ENCODE measurements around the gene PARD3. TPM values are rescaled to one million over a fixed set of nuclear protein-coding genes. Genes with fewer than 3 reads are reported as not detected.

Gene PARD3
- total RNA-seq, 1 experiment from 2014 or later = 51.8 TPM

DNA sequence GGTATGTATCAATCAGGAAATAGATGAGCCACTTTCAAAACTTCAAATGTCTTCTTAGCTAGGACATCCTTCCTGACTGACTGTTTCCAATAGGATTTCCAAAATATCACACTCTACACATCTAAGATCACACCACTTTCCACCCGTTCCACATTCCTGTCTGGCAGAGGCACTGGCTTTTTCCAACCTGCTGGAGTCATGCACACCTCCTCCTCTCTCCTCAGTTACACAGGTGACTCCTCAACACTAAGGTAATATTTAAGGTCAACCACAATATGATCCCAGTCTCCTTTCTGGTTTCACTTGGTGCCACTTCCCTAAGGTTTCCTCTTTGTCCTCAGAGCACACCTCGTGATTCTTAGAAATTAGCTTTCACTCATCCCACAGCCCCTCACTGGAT is 196.5 kb downstream of the PARD3 start (continued):
- TF ChIP-seq PREB (CRISPR knock-in tag; IDR thresholded peaks at IDR 0.05; ENCODE audit: borderline replicate concordance) = no peak
- TF ChIP-seq CTCF (IDR thresholded peaks at IDR 0.05) = no peak

DNA sequence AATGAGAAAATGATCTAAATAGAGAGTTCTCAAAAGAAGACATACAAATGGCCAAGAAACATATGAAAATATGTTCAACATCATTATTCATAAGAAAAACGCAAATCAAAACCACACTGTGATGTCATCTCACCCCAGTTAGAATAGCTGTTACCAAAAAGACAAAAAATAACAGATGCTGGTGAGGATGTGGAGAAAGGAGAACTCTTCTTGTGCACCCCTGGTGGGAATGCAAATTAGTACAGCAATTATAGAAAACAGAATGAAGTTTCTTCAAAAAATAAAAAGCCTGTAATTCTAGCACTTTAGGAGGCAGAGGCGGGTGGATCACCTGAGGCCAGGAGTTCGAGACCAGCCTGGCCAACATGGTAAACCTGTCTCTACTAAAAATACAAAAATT is 199.3 kb downstream of the PARD3 start:
- Mint-ChIP-seq H3K9me3 (no peaks in the 10 kb centered on the region), H3K36me3 (no peaks in the 10 kb centered on the region), H3K4me3 (no peak overlapping the region), H3K27ac (no peak overlapping the region), H3K4me1 (peaks cover 67% of the 10 kb centered on the region), H3K27me3 (ENCODE audit: low read depth) (no peaks in the 10 kb centered on the region)
- POLR2A ChIA-PET = no interaction called here
- ATAC-seq (no peak), DNase-seq (ENCODE audit: low spot score) (no peak)
- CTCF ChIA-PET = no interaction called here
- no peak for TF ChIP-seq USF2 (CRISPR knock-in tag; IDR thresholded peaks at IDR 0.05)
- no peak for TF ChIP-seq ATF1 (CRISPR knock-in tag; IDR thresholded peaks at IDR 0.05)
- TF ChIP-seq NFATC4 (CRISPR knock-in tag; IDR thresholded peaks at IDR 0.05) = no peak
- no peak for TF ChIP-seq NFE2L1 (CRISPR knock-in tag; IDR thresholded peaks at IDR 0.05)
- no peak for TF ChIP-seq ZNF121 (CRISPR knock-in tag; IDR thresholded peaks at IDR 0.05)
- no peak for TF ChIP-seq TCF7 (CRISPR knock-in tag; IDR thresholded peaks at IDR 0.05; ENCODE audit: low read depth)
- no peak for TF ChIP-seq PRRX2 (CRISPR knock-in tag; IDR thresholded peaks at IDR 0.05)
- no peak for TF ChIP-seq ESRRA (CRISPR knock-in tag; IDR thresholded peaks at IDR 0.05; ENCODE audit: borderline replicate concordance)
- TF ChIP-seq, protein P1, sequence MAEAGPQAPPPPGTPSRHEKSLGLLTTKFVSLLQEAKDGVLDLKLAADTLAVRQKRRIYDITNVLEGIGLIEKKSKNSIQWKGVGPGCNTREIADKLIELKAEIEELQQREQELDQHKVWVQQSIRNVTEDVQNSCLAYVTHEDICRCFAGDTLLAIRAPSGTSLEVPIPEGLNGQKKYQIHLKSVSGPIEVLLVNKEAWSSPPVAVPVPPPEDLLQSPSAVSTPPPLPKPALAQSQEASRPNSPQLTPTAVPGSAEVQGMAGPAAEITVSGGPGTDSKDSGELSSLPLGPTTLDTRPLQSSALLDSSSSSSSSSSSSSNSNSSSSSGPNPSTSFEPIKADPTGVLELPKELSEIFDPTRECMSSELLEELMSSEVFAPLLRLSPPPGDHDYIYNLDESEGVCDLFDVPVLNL (CRISPR knock-in tag; IDR thresholded peaks at IDR 0.05; ENCODE audit: borderline replicate concordance, low read depth) = no peak
- TF ChIP-seq ZNF532 (CRISPR knock-in tag; IDR thresholded peaks at IDR 0.05; ENCODE audit: borderline replicate concordance) = no peak
- no peak for TF ChIP-seq TP53 (CRISPR knock-in tag; IDR thresholded peaks at IDR 0.05)
- no peak for TF ChIP-seq IRF2 (CRISPR knock-in tag; IDR thresholded peaks at IDR 0.05; ENCODE audit: borderline replicate concordance, low read depth)

DNA sequence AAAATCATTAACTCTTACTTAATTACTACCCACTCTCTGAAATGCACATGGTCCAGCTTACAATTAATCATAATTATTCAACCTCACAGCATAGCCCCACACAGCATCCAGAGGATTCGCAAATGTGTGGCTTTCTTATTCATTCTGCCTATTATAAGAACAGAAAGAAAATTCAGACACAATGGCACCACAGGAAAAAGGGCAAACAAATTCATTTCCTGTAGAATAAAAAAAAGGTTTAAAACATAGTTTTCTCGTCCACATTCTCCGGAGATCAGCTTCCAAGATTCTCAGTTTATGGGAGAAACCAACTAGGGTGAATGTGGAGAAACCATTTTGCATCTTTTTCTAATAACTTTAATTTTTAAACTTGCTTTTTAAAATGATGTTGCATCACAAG is 201.6 kb downstream of the PARD3 start:
- ATAC-seq = no peak
- Mint-ChIP-seq H3K27me3 (ENCODE audit: low read depth) (no peaks in the 10 kb centered on the region), H3K27ac (no peak overlapping the region), H3K4me1 (peaks cover 56% of the 10 kb centered on the region), H3K4me3 (no peak overlapping the region), H3K36me3 (no peaks in the 10 kb centered on the region), H3K9me3 (no peaks in the 10 kb centered on the region)
- POLR2A ChIA-PET = interaction anchor here (0.6 kb wide), 1 partner anchor 127 kb away, joined by 3 read pairs; no protein-coding TSS in a partner anchor
- no peak for DNase-seq (ENCODE audit: low spot score)
- CTCF ChIA-PET = no interaction called here
- TF ChIP-seq ZNF138 (CRISPR knock-in tag; conservative IDR thresholded peaks at IDR 0.05) = no peak
- no peak for TF ChIP-seq ZNF121 (CRISPR knock-in tag; IDR thresholded peaks at IDR 0.05)
- TF ChIP-seq ZNF219 (CRISPR knock-in tag; IDR thresholded peaks at IDR 0.05; ENCODE audit: borderline replicate concordance) = no peak
- no peak for TF ChIP-seq OVOL2 (CRISPR knock-in tag; IDR thresholded peaks at IDR 0.05; ENCODE audit: borderline replicate concordance)
- no peak for TF ChIP-seq FOXP4 (CRISPR knock-in tag; IDR thresholded peaks at IDR 0.05)
- no peak for TF ChIP-seq ETV6 (CRISPR knock-in tag; IDR thresholded peaks at IDR 0.05)
- TF ChIP-seq E2F5 (CRISPR knock-in tag; IDR thresholded peaks at IDR 0.05) = no peak
- no peak for TF ChIP-seq HMGA2 (CRISPR knock-in tag; IDR thresholded peaks at IDR 0.05)
- TF ChIP-seq ZNF317 (CRISPR knock-in tag; IDR thresholded peaks at IDR 0.05; ENCODE audit: borderline replicate concordance, low read depth) = no peak
